ENCODE measurements around the gene EVX1.

EVX1 gene

GRCh38 chr7:27205325-27206280, 37.0 kb upstream of the EVX1 start:
- no peak for DNase-seq (ENCODE audit: low read depth)

GRCh38 chr7:27207348-27207985, 35.1 kb upstream of the EVX1 start:
- no peak for DNase-seq (ENCODE audit: low read depth)

- DNase-seq (ENCODE audit: low read depth): no peak
Observed at GRCh38 chr7:27208998-27209397, 33.6 kb upstream of the EVX1 start.

- no peak for DNase-seq (ENCODE audit: low read depth)
Observed at GRCh38 chr7:27209933-27210440, 32.6 kb upstream of the EVX1 start.

- no peak for DNase-seq (ENCODE audit: low read depth)
Observed at GRCh38 chr7:27210441-27211083, 32.0 kb upstream of the EVX1 start.

- DNase-seq (ENCODE audit: low read depth): no peak
Observed at GRCh38 chr7:27211084-27211446, 31.5 kb upstream of the EVX1 start.

GRCh38 chr7:27211764-27212204, 30.8 kb upstream of the EVX1 start:
- DNase-seq (ENCODE audit: low read depth): no peak

GRCh38 chr7:27212497-27213432, 29.8 kb upstream of the EVX1 start:
- DNase-seq (ENCODE audit: low read depth): no peak

- DNase-seq (ENCODE audit: low read depth): no peak
Observed at GRCh38 chr7:27213433-27214238, 29.0 kb upstream of the EVX1 start.

- no peak for DNase-seq (ENCODE audit: low read depth)
Observed at GRCh38 chr7:27214239-27214950, 28.2 kb upstream of the EVX1 start.

- no peak for DNase-seq (ENCODE audit: low read depth)
Observed at GRCh38 chr7:27215356-27215755, 27.2 kb upstream of the EVX1 start.

GRCh38 chr7:27217951-27218350, 24.7 kb upstream of the EVX1 start:
- DNase-seq (ENCODE audit: low read depth): no peak

- DNase-seq (ENCODE audit: low read depth): no peak
Observed at GRCh38 chr7:27219821-27220220, 22.8 kb upstream of the EVX1 start.

GRCh38 chr7:27220440-27220955, 22.1 kb upstream of the EVX1 start:
- no peak for DNase-seq (ENCODE audit: low read depth)

GRCh38 chr7:27221201-27221797, 21.3 kb upstream of the EVX1 start:
- no peak for DNase-seq (ENCODE audit: low read depth)

GRCh38 chr7:27223941-27224575, 18.5 kb upstream of the EVX1 start:
- no peak for DNase-seq (ENCODE audit: low read depth)

GRCh38 chr7:27224983-27225934, 17.3 kb upstream of the EVX1 start:
- DNase-seq (ENCODE audit: low read depth): no peak

GRCh38 chr7:27229448-27229847, 13.2 kb upstream of the EVX1 start:
- no peak for DNase-seq (ENCODE audit: low read depth)

Measured in HS-5 (cell line).